MM.1S (cell line): ENCODE results near the gene HGF.

Experiments used
- DNase-seq: peaks from one replicate; pipeline ENCODE4 v3.0.0-alpha.2; 2015
- H2AFZ ChIP-seq: fragments of 300-600 bp; sonication (generic); 2 replicates; pipeline ENCODE4 v1.6.0; 2016; ENCODE audit warnings: antibody characterized with exemption, low read length
- H3F3A ChIP-seq: fragments of 300-600 bp; sonication (generic); 2 replicates; pipeline ENCODE4 v1.6.1; 2016; ENCODE audit warnings: mild to moderate bottlenecking, antibody characterized with exemption, low read length, moderate library complexity, mixed read lengths; ENCODE audit not compliant: insufficient read depth
- H3K27ac ChIP-seq: fragments of 300-600 bp; sonication (generic); 2 replicates; pipeline ENCODE4 v1.5.1; 2016; ENCODE audit warnings: mild to moderate bottlenecking, low read length
- H3K27me3 ChIP-seq: fragments of 300-600 bp; sonication (generic); replicated peaks from 2 replicates; pipeline ENCODE4 v1.6.0; 2016; ENCODE audit warnings: low read length; ENCODE audit not compliant: insufficient read depth
- H3K36me3 ChIP-seq: fragments of 300-600 bp; sonication (generic); replicated peaks from 2 replicates; pipeline ENCODE4 v1.6.1; 2016; ENCODE audit warnings: mild to moderate bottlenecking, low read length, mixed read lengths; ENCODE audit not compliant: insufficient read depth
- H3K4me1 ChIP-seq: fragments of 300-600 bp; sonication (generic); 2 replicates; pipeline ENCODE4 v1.6.1; 2016; ENCODE audit warnings: low read length, mixed read lengths
- H3K4me2 ChIP-seq: fragments of 300-600 bp; sonication (generic); 2 replicates; pipeline ENCODE4 v1.6.0; 2016; ENCODE audit warnings: low read depth, low read length
- H3K4me3 ChIP-seq: fragments of 300-600 bp; sonication (generic); 2 replicates; pipeline ENCODE4 v1.5.1; 2016; ENCODE audit warnings: low read length, mixed read lengths
- H3K79me2 ChIP-seq: fragments of 300-600 bp; sonication (generic); 2 replicates; pipeline ENCODE4 v1.6.1; 2016; ENCODE audit warnings: mixed run types, low read length, mixed read lengths
- H3K9ac ChIP-seq: fragments of 300-600 bp; sonication (generic); 2 replicates; pipeline ENCODE4 v1.6.1; 2016; ENCODE audit warnings: low read length, mixed read lengths
- H3K9me2 ChIP-seq: fragments of 300-600 bp; sonication (generic); replicated peaks from 2 replicates; pipeline ENCODE4 v1.6.1; 2016; ENCODE audit warnings: mild to moderate bottlenecking, low read length, mixed read lengths; ENCODE audit not compliant: insufficient read depth
- H3K9me3 ChIP-seq: fragments of 300-600 bp; sonication (generic); replicated peaks from 2 replicates; pipeline ENCODE4 v1.6.1; 2016; ENCODE audit warnings: mild to moderate bottlenecking, low read length, mixed read lengths; ENCODE audit not compliant: insufficient read depth
- H4K20me1 ChIP-seq: fragments of 300-600 bp; sonication (generic); 2 replicates; pipeline ENCODE4 v1.6.1; 2016; ENCODE audit warnings: mild to moderate bottlenecking, low read length, moderate library complexity, mixed read lengths; ENCODE audit not compliant: insufficient read depth
- CTCF ChIP-seq: fragments of 300-600 bp; sonication (generic); IDR thresholded peaks from 2 replicates; pipeline ENCODE4 v1.5.1; 2016; ENCODE audit warnings: antibody characterized with exemption, low read length, mixed read lengths
- EZH2phosphoT487 ChIP-seq: fragments of 300-600 bp; sonication (generic); IDR thresholded peaks from 2 replicates; pipeline ENCODE4 v1.6.1; 2018; ENCODE audit warnings: antibody characterized with exemption, low read length

Gene HGF

GRCh38 chr7:81652225-81652624 is 117.6 kb downstream of the HGF start:
- Histone ChIP-seq H3K27ac (no peak overlapping the region), H2AFZ (no peak overlapping the region), H3K9me3 (no peaks in the 10 kb centered on the region), H4K20me1 (no peaks in the 10 kb centered on the region), H3K4me1 (peaks cover 14% of the 10 kb centered on the region), H3K9ac (no peak overlapping the region), H3K36me3 (no peaks in the 10 kb centered on the region), H3K27me3 (no peaks in the 10 kb centered on the region), H3F3A (no peaks in the 10 kb centered on the region), H3K4me2 (no peak overlapping the region), H3K9me2 (no peaks in the 10 kb centered on the region), H3K4me3 (no peak overlapping the region), H3K79me2 (no peaks in the 10 kb centered on the region)
- no peak for DNase-seq
- TF ChIP-seq CTCF, result no peak
- no peak for TF ChIP-seq EZH2phosphoT487
